GM12878 (cell line): ENCODE measurements around the gene OR52B2. TPM values are rescaled to one million over a fixed set of nuclear protein-coding genes. Genes with fewer than 3 reads are reported as not detected.

Experiments
- ATAC-seq: fragments of 200-7000 bp; cut with Tn5 transposase; 3 replicates; pipeline ENCODE4 v1.9.1; 2020; ENCODE audit warnings: mild to moderate bottlenecking, moderate library complexity
- Bru-seq: library from RNA; stranded (reverse); fragments of 400-500 nt; gene quantifications from one replicate; lab custom pipeline; 2021; lab: Mats Ljungman, UMichigan
- BruChase-seq, 2 experiments: library from RNA; stranded (reverse); fragments of 400-500 nt; gene quantifications; one replicate each; lab custom pipeline; 2021; lab: Mats Ljungman, UMichigan
- BruUV-seq: library from RNA; stranded (reverse); fragments of 400-500 nt; replicated peaks from 2 replicates; lab custom pipeline; 2021; lab: Mats Ljungman, UMichigan
- CTCF ChIA-PET: fragments of 300-600 bp; sonication (Branson Sonifier 250); formaldehyde crosslinking; extraction: SDS; loops from one replicate; lab custom pipeline; 2021; ENCODE audit warnings: inconsistent platforms; lab: Yijun Ruan, JAX
- POLR2A ChIA-PET: fragments of 350-600 bp; formaldehyde crosslinking; extraction: SDS; loops from one replicate; lab custom pipeline; 2021; ENCODE audit warnings: inconsistent platforms; lab: Charles Lee
- RAD21 ChIA-PET: fragments of 300-600 bp; sonication (Branson Sonifier 250); formaldehyde crosslinking; loops from one replicate; lab custom pipeline; 2023; ENCODE audit warnings: antibody characterized with exemption; ENCODE audit not compliant: unreplicated experiment; lab: Charles Lee
- SMC1A ChIA-PET: fragments of 300-600 bp; sonication (Branson Sonifier 250); formaldehyde crosslinking; loops from one replicate; lab custom pipeline; 2023; ENCODE audit not compliant: unreplicated experiment, uncharacterized antibody; lab: Charles Lee
- DNase-seq: peaks from one replicate; pipeline ENCODE4 v3.0.0-alpha.2; 2011; ENCODE audit warnings: low read depth, low spot score
- FAIRE-seq: peaks from 3 replicates; lab custom pipeline; 2011; peaks lifted over from hg19 to GRCh38; lab: Jason Lieb, UNC
- H2AFZ ChIP-seq: 2 replicates; pipeline ENCODE4 v1.6.0; 2011; ENCODE audit warnings: low read depth, low read length, control low read depth; ENCODE audit not compliant: control insufficient read depth
- H3K27ac ChIP-seq: 2 replicates; pipeline ENCODE4 v1.5.1; 2011; ENCODE audit warnings: control low read depth; ENCODE audit not compliant: control insufficient read depth, insufficient read depth
- H3K27me3 ChIP-seq, 2 experiments: replicated peaks in 1 of 2; 2 replicates each; pipeline versions ENCODE4 v1.6.0 to v1.6.1; 2011; ENCODE audit warnings: low read length in 1 of 2; ENCODE audit not compliant: control insufficient read depth in 2 of 2, insufficient read depth in 2 of 2
- H3K36me3 ChIP-seq, 2 experiments: 2 replicates each; pipeline ENCODE4 v1.5.1; 2011; ENCODE audit warnings: low read length in 1 of 2; ENCODE audit not compliant: control insufficient read depth in 2 of 2, insufficient read depth in 2 of 2
- H3K4me1 ChIP-seq: 2 replicates; pipeline ENCODE4 v1.6.1; 2011; ENCODE audit warnings: mild to moderate bottlenecking, low read length, moderate library complexity, mixed read lengths; ENCODE audit not compliant: control insufficient read depth, insufficient read depth
- H3K4me2 ChIP-seq: 2 replicates; pipeline ENCODE4 v1.6.0; 2011; ENCODE audit warnings: control low read depth; ENCODE audit not compliant: control insufficient read depth, insufficient read depth
- H3K4me3 ChIP-seq: fragments of 200-600 bp; sonication (generic); 2 replicates; pipeline ENCODE4 v1.5.1; 2016
- H3K79me2 ChIP-seq: 2 replicates; pipeline ENCODE4 v1.6.0; 2011; ENCODE audit warnings: low read length; ENCODE audit not compliant: control insufficient read depth, insufficient read depth
- H3K9ac ChIP-seq: 2 replicates; pipeline ENCODE4 v1.8.0; 2011; ENCODE audit warnings: low read length, control low read depth, mixed read lengths; ENCODE audit not compliant: control insufficient read depth, insufficient read depth
- H3K9me3 ChIP-seq: replicated peaks from 3 replicates; pipeline ENCODE4 v1.5.1; 2011; ENCODE audit warnings: mild to moderate bottlenecking, low read length; ENCODE audit not compliant: control insufficient read depth, insufficient read depth
- H4K20me1 ChIP-seq: 2 replicates; pipeline ENCODE4 v1.6.0; 2011; ENCODE audit not compliant: control insufficient read depth, insufficient read depth
- NFYB ChIP-seq: IDR thresholded peaks from 2 replicates; pipeline ENCODE4 v1.6.1; 2011; ENCODE audit warnings: low read depth, mild to moderate bottlenecking, low read length, improper control_type of control experiment, moderate library complexity; ENCODE audit not compliant: insufficient read depth
- RBBP5 ChIP-seq: fragments of 200-600 bp; sonication (generic); conservative IDR thresholded peaks from 2 replicates; pipeline ENCODE4 v1.6.1; 2016
- USF2 ChIP-seq: IDR thresholded peaks from 2 replicates; pipeline ENCODE4 v1.6.1; 2011; ENCODE audit warnings: low read depth, low read length, improper control_type of control experiment, borderline replicate concordance
- ZBTB11 ChIP-seq: fragments of 450-650 bp; formaldehyde crosslinking; IDR thresholded peaks from 2 replicates; pipeline ENCODE4 v1.5.0; 2022; ENCODE audit warnings: mild to moderate bottlenecking, missing genetic modification characterization
- WGBS: methylation state at CpG from one replicate; pipeline ENCODE4 v1.1.6; 2016; ENCODE audit warnings: low lambda C conversion rate; ENCODE audit not compliant: insufficient replicate concordance, insufficient coverage; ENCODE audit errors: missing lambda C conversion rate; 5-methylcytosine and 5-hydroxymethylcytosine counted together
- in situ Hi-C: fragments of 300-500 bp; cut with MboI; formaldehyde crosslinking; loops from 9 replicates; pipeline ENCODE4 v1.14.3; 2018; ENCODE audit warnings: mixed read lengths
- intact Hi-C: fragments of 100-400 bp; cut with micrococcal nuclease; formaldehyde crosslinking; loops from one replicate; pipeline ENCODE4 v1.14.2; 2022; ENCODE audit not compliant: unreplicated experiment
- long read RNA-seq, 2 experiments: library from polyadenylated mRNA; unstranded; transcript quantifications; one replicate each; pipeline ENCODE4 v2.0.0, GENCODE V29; 2019 to 2020
- polyA minus RNA-seq, 3 experiments: library from RNA; depleted of rRNA, polyadenylated mRNA; stranded (reverse); fragments of >200 nt; gene quantifications; 2 replicates each; pipeline ENCODE4 v1.2.3, GENCODE V29; 2011
- polyA plus RNA-seq, 11 experiments: library from polyadenylated mRNA; depleted of rRNA in 4 of 11; unstranded in 6 of 11; stranded (reverse) in 5 of 11; fragments of >200 nt; fragmentation: Nextera tagmentation in 4 of 11; fragmentation: Illumina TruSeq in 1 of 11; extraction: Ambion mirVana in 4 of 11; extraction: Trizol in 1 of 11; gene quantifications; 1 replicate in 1 of 11; 2 replicates in 10 of 11; pipeline versions ENCODE4 v1.2.1 to v1.2.3, GENCODE V29; 2011 to 2016; ENCODE audit warnings: inconsistent platforms in 2 of 11, missing spikeins in 2 of 11, low read depth in 1 of 11
- total RNA-seq, 4 experiments: library from RNA; depleted of rRNA in 3 of 4; stranded (reverse); fragments of >200 nt in 3 of 4; fragmentation: Illumina TruSeq in 1 of 4; extraction: Trizol in 1 of 4; gene quantifications; 2 replicates each; pipeline versions ENCODE4 v1.2.1 to v1.2.3, GENCODE V29; 2013 to 2021

Gene OR52B2
- 0.51 and 0.92 TPM in 2 replicates for total RNA-seq (2013; cell fraction: nucleolus; rRNA removed)
- total RNA-seq (2014; rRNA removed) (not detected in 2 replicates), total RNA-seq (2014; rRNA removed; fragmentation: Illumina TruSeq; extraction: Trizol) (not detected in 2 replicates), total RNA-seq (2021) (not detected in 2 replicates), polyA plus RNA-seq (2011; rRNA removed) (0.08 and 0.13 TPM in 2 replicates), polyA plus RNA-seq (2014; fragmentation: Illumina TruSeq; extraction: Trizol) (not detected in 2 replicates), polyA plus RNA-seq (2014; fragmentation: Nextera tagmentation; extraction: Ambion mirVana) (not detected), polyA plus RNA-seq (2014; rRNA removed) (not detected in 2 replicates), polyA plus RNA-seq (2016; fragmentation: Nextera tagmentation; extraction: Ambion mirVana) (not detected), polyA minus RNA-seq (2011; rRNA and poly(A)+ RNA removed) (1.5 and 2.8 TPM in 2 replicates), Bru-seq, nascent RNA (percentile 16 among the genes with signal in this experiment), BruChase-seq, experiment 1, labeled RNA remaining after a 6-hour chase (percentile 9 among the genes with signal in this experiment), BruChase-seq, experiment 2, labeled RNA remaining after a 2-hour chase (percentile 32 among the genes with signal in this experiment)
- polyA plus RNA-seq (2011; ENCODE audit: low read depth), result not detected
- polyA plus RNA-seq (2011; cell fraction: cytosol; rRNA removed), result not detected in 2 replicates
- polyA plus RNA-seq (2011; cell fraction: nucleus; rRNA removed), result 0.25 and 0.42 TPM in 2 replicates
- polyA plus RNA-seq (2012), result not detected in 2 replicates
- not detected in 2 replicates for polyA minus RNA-seq (2011; cell fraction: cytosol; rRNA and poly(A)+ RNA removed)
- polyA minus RNA-seq (2011; cell fraction: nucleus; rRNA and poly(A)+ RNA removed), result 1.2 and 2.0 TPM in 2 replicates
- long read RNA-seq, experiment 1, result 0 reads
- long read RNA-seq, experiment 2, result 0 reads

GRCh38 chr11:6170226-6170625, at the start of gene OR52B2:
Gene OR52B2 (minus strand): TSS chr11:6170326. CDS start chr11:6170326, 0 bp downstream.
- Histone ChIP-seq H3K79me2 (no peaks in the 10 kb centered on the region), H3K36me3 (no peaks in the 10 kb centered on the region), H3K4me1 (no peaks in the 10 kb centered on the region), H3K27ac (no peak within 1 kb of the TSS), H3K9me3 (no peaks in the 10 kb centered on the region), H3K9ac (no peak within 1 kb of the TSS), H3K27me3 (no peaks in the 10 kb centered on the region), H3K4me3 (no peak within 1 kb of the TSS), H4K20me1 (no peaks in the 10 kb centered on the region), H2AFZ (no peak within 1 kb of the TSS), H3K4me2 (no peak within 1 kb of the TSS)
- no peak for TF ChIP-seq NFYB
- CTCF ChIA-PET, result no interaction called here
- no peak for FAIRE-seq
- in situ Hi-C loops, result no loop called here
- BruUV-seq, result no TSS peak
- no peak for DNase-seq
- 38% methylated on average over 1 of the region's 1 CpG for WGBS
- ATAC-seq, result no peak
- intact Hi-C loops, result no loop called here
- SMC1A ChIA-PET, result no interaction called here
- POLR2A ChIA-PET, result no interaction called here
- RAD21 ChIA-PET, result no interaction called here

GRCh38 chr11:6219359-6219758, 49.2 kb upstream of the OR52B2 start:
- no peak overlapping the region for H3K9ac ChIP-seq
- no peak overlapping the region for H2AFZ ChIP-seq
- no peak for ATAC-seq
- H4K20me1 ChIP-seq, result no peaks in the 10 kb centered on the region
- no peak overlapping the region for H3K4me2 ChIP-seq
- ChIA-PET CTCF (interaction anchor here (0.8 kb wide), 1 partner anchor 32 kb away, joined by 3 read pairs; no protein-coding TSS in a partner anchor), SMC1A (no interaction called here), POLR2A (no interaction called here), RAD21 (no interaction called here)
- no peak for FAIRE-seq
- no peaks in the 10 kb centered on the region for H3K27me3 ChIP-seq
- 100% methylated on average over 2 of the region's 2 CpGs for WGBS
- no peaks in the 10 kb centered on the region for H3K9me3 ChIP-seq
- no peak for DNase-seq
- in situ Hi-C loops (no loop called here), intact Hi-C loops (no loop called here)
- H3K27ac ChIP-seq, result no peak overlapping the region
- H3K79me2 ChIP-seq, result no peaks in the 10 kb centered on the region
- TF ChIP-seq USF2 (no peak), ZBTB11 (CRISPR knock-in tag) (no peak), RBBP5 (no peak)
- H3K36me3 ChIP-seq, result peaks cover 24 to 29% of the 10 kb centered on the region in 2 experiments
- no peak overlapping the region for H3K4me3 ChIP-seq
- BruUV-seq, result no TSS peak
- no peaks in the 10 kb centered on the region for H3K4me1 ChIP-seq
